ENCODE data around the gene TNFRSF13B.

- TF ChIP-seq CTCF (IDR thresholded peaks at IDR 0.05; ENCODE audit: low read depth, low read length): no peak
- TF ChIP-seq POLR2A (IDR thresholded peaks at IDR 0.05; ENCODE audit: extremely low read depth, insufficient read length): no peak
- TF ChIP-seq MAX (IDR thresholded peaks at IDR 0.05; ENCODE audit: low read depth, low read length): no peak
- TF ChIP-seq MYC (IDR thresholded peaks at IDR 0.05; ENCODE audit: low read depth, low read length): no peak
These were observed 3.1 kb downstream of the TNFRSF13B start for GRCh38 chr17:16968786-16969185.
